ENCODE results near the gene PNPLA6.

DNA sequence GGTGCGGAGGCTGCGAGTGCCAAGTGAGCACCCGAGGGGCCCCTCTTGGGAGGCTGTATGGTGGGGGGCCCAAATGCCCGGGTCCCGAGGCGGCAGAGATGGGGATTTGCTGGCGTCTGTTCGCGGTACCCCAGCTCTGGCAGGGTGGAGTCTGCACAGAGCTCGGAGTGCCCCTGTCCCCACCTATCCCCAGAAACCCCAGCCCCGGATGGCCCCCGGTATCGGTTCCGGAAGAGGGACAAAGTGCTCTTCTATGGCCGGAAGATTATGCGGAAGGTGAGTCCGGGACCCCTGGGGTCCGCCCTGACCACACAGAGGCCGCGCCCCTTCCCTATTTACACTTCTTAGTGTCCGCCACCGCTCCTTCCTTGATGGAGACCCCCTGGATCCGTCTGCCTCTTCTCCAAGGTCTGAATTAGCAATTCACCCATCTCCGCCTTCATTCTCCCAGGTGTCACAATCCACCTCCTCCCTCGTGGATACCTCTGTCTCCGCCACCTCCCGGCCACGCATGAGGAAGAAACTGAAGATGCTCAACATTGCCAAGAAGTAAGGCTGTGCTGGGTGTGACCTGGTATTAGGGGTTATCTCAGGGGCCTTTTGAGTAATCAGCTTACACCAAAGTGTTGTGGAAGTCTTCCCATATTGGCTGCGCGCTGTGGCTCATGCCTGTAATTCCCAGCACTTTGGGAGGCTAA is 630 bp downstream of the PNPLA6 start:
- TF ChIP-seq, protein P1, sequence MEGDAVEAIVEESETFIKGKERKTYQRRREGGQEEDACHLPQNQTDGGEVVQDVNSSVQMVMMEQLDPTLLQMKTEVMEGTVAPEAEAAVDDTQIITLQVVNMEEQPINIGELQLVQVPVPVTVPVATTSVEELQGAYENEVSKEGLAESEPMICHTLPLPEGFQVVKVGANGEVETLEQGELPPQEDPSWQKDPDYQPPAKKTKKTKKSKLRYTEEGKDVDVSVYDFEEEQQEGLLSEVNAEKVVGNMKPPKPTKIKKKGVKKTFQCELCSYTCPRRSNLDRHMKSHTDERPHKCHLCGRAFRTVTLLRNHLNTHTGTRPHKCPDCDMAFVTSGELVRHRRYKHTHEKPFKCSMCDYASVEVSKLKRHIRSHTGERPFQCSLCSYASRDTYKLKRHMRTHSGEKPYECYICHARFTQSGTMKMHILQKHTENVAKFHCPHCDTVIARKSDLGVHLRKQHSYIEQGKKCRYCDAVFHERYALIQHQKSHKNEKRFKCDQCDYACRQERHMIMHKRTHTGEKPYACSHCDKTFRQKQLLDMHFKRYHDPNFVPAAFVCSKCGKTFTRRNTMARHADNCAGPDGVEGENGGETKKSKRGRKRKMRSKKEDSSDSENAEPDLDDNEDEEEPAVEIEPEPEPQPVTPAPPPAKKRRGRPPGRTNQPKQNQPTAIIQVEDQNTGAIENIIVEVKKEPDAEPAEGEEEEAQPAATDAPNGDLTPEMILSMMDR (IDR thresholded peaks at IDR 0.05; ENCODE audit: low read depth, low read length): no peak
- no peak for TF ChIP-seq EZH2phosphoT487 (IDR thresholded peaks at IDR 0.05; ENCODE audit: low read depth)
